AG04450 (cell line): ENCODE data around the gene MCM10. TPM values are rescaled to one million over a fixed set of nuclear protein-coding genes. Genes with fewer than 3 reads are reported as not detected.

Experiments used
- CTCF ChIA-PET: fragments of 300-600, 350-600 bp; formaldehyde crosslinking; extraction: SDS; loops from one replicate; lab custom pipeline; 2022; ENCODE audit warnings: antibody characterized with exemption, inconsistent platforms; lab: Charles Lee
- POLR2A ChIA-PET: fragments of 350-600 bp; formaldehyde crosslinking; extraction: SDS; loops from one replicate; lab custom pipeline; 2021; ENCODE audit warnings: antibody characterized with exemption, inconsistent platforms; lab: Yijun Ruan, JAX
- DNase-seq: peaks from one replicate; pipeline ENCODE4 v3.0.0-alpha.2; 2011; ENCODE audit warnings: low read depth, low spot score
- H3K27ac ChIP-seq: one replicate; pipeline ENCODE4 v1.5.1; 2012; ENCODE audit warnings: low read depth, low read length, control low read depth
- H3K27me3 ChIP-seq: one replicate; pipeline ENCODE4 v1.6.0; 2012; ENCODE audit warnings: low read length; ENCODE audit not compliant: control insufficient read depth, insufficient read depth
- H3K4me3 ChIP-seq: 2 replicates; pipeline ENCODE4 v1.5.1; 2011; ENCODE audit warnings: mild to moderate bottlenecking, low read depth, low read length, control low read depth
- H3K9me3 ChIP-seq: 2 replicates; pipeline ENCODE4 v1.5.1; 2012; ENCODE audit warnings: low read length; ENCODE audit not compliant: control insufficient read depth, insufficient read depth
- CTCF ChIP-seq: IDR thresholded peaks from 2 replicates; pipeline ENCODE4 v1.5.1; 2011; ENCODE audit warnings: low read depth, low read length, control low read depth, inconsistent platforms
- polyA plus RNA-seq: library from polyadenylated mRNA; depleted of rRNA; stranded (reverse); fragments of >200 nt; gene quantifications from 2 replicates; pipeline ENCODE4 v1.2.3, GENCODE V29; 2011

MCM10 gene
- polyA plus RNA-seq, 1 experiment: 2.6 TPM

GRCh38 chr10:13180788-13181187 is 19.4 kb downstream of the MCM10 start:
- no peak overlapping the region for H3K27ac ChIP-seq
- DNase-seq: no peak
- TF ChIP-seq CTCF: no peak
- no peaks in the 10 kb centered on the region for H3K27me3 ChIP-seq
- ChIA-PET POLR2A (no interaction called here), CTCF (interaction anchor here (1.0 kb wide), 1 partner anchor 25 kb away, joined by 5 read pairs; no protein-coding TSS in a partner anchor)
- H3K9me3 ChIP-seq: no peaks in the 10 kb centered on the region
- H3K4me3 ChIP-seq: no peak overlapping the region

- H3K9me3 ChIP-seq: no peaks in the 10 kb centered on the region
- CTCF ChIA-PET: no interaction called here
Measured at GRCh38 chr10:13182424-13182823, 21.1 kb downstream of the MCM10 start.

GRCh38 chr10:13183625-13184024 is 22.3 kb downstream of the MCM10 start:
- Histone ChIP-seq H3K9me3 (no peaks in the 10 kb centered on the region), H3K27me3 (no peaks in the 10 kb centered on the region), H3K27ac (no peak overlapping the region), H3K4me3 (no peak overlapping the region)
- no peak for DNase-seq
- POLR2A ChIA-PET: no interaction called here
- CTCF ChIA-PET: no interaction called here
- TF ChIP-seq CTCF: no peak

More at GRCh38 chr10:13182424-13182823, 21.1 kb downstream of the MCM10 start:
- POLR2A ChIA-PET: no interaction called here
- no peak overlapping the region for H3K4me3 ChIP-seq
- no peaks in the 10 kb centered on the region for H3K27me3 ChIP-seq
- no peak for TF ChIP-seq CTCF
- H3K27ac ChIP-seq: no peak overlapping the region
- DNase-seq: no peak

- CTCF ChIA-PET: no interaction called here
- TF ChIP-seq CTCF: no peak
- no peak for DNase-seq
- no peak overlapping the region for H3K4me3 ChIP-seq
- no peaks in the 10 kb centered on the region for H3K9me3 ChIP-seq
- POLR2A ChIA-PET: no interaction called here
- H3K27me3 ChIP-seq: no peaks in the 10 kb centered on the region
- no peak overlapping the region for H3K27ac ChIP-seq
Measured at GRCh38 chr10:13184276-13184675, 22.9 kb downstream of the MCM10 start.

DNA sequence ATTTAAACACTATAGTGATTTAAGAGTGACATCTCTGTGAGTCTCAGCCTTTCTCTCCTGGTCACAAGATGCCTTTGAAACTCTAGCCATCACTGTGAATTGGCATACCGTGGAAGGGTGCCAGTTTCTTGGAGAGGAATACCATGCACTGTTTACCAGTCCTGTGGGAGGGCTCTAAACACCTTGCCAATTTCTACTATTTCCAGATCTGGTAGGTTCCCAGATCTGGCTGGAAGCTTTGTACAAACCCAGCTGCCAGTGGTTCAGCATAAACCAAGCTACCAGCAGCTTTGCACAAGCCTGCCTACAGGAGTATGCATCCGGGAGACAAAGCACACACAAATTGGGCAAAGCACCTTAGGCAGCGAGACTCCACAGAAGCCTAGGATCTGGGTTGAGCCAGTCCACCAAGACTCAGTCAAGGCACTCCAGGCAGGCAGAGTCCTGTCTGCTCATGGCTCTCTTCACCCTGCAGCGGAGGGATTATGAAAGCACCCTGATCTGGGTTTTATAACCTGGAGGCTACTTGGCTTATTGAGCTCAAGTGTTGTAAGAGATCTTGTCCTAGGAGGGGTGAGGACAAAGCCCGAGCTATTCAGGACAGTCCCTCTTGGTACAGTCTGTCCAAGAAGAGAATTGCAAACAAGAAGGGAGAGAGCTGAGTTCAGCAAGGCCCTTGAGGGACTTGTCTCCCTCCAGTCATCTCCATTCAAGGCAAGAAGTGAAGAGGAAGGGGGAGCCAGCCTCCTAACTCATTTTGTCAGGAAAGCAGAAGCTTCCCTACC is 23.6 kb downstream of the MCM10 start:
- Histone ChIP-seq H3K9me3 (no peaks in the 10 kb centered on the region), H3K4me3 (no peak overlapping the region), H3K27ac (no peak overlapping the region), H3K27me3 (no peaks in the 10 kb centered on the region)
- no peak for DNase-seq
- ChIA-PET CTCF (interaction anchor here (1.9 kb wide), 1 partner anchor 118 kb away, joined by 4 read pairs; no protein-coding TSS in a partner anchor), POLR2A (no interaction called here)
- no peak for TF ChIP-seq CTCF
